Neural progenitor cell (in vitro differentiated cells): ENCODE results near the gene ZC3H4.

Experiments
- CTCF ChIP-seq: fragments of 200-600 bp; sonication (generic); IDR thresholded peaks from 2 replicates; pipeline ENCODE4 v1.5.1; 2017; ENCODE audit warnings: antibody characterized with exemption, mild to moderate bottlenecking
- EZH2 ChIP-seq: fragments of 200-600 bp; sonication (generic); IDR thresholded peaks from 2 replicates; pipeline ENCODE4 v1.6.1; 2017; ENCODE audit warnings: antibody characterized with exemption, mild to moderate bottlenecking, moderate library complexity
- EZH2phosphoT487 ChIP-seq: fragments of 200-600 bp; sonication (generic); IDR thresholded peaks from 2 replicates; pipeline ENCODE4 v1.6.1; 2017; ENCODE audit warnings: antibody characterized with exemption

GRCh38 chr19:47075941-47076340, 37.6 kb downstream of the ZC3H4 start:
- TF ChIP-seq EZH2phosphoT487 (no peak), CTCF (no peak), EZH2 (no peak)
